Uterus (tissue), 2 donors: Measurements from ENCODE around the gene CSDE1.
"Not testable (repeated sequence)": the region's sequence is repeated elsewhere in the genome, so short reads cannot be mapped to it uniquely, and the experiment has no call there.

ENCODE experiments used
- CTCF ChIP-seq, 4 experiments: fragments of 200-600 bp in 2 of 4; fragments of 450-650 bp in 2 of 4; sonication (generic) in 2 of 4; IDR thresholded peaks; one replicate each; pipeline ENCODE4 v1.5.1; 2016 to 2019; ENCODE audit warnings: antibody characterized with exemption in 4 of 4, mild to moderate bottlenecking in 2 of 4, moderate library complexity in 1 of 4
- POLR2A ChIP-seq, 2 donors: fragments of 450-650 bp; IDR thresholded peaks; one replicate each; pipeline ENCODE4 v1.6.1; 2016; ENCODE audit warnings: antibody characterized with exemption in 2 of 2, mild to moderate bottlenecking in 1 of 2, moderate library complexity in 1 of 2

DNA sequence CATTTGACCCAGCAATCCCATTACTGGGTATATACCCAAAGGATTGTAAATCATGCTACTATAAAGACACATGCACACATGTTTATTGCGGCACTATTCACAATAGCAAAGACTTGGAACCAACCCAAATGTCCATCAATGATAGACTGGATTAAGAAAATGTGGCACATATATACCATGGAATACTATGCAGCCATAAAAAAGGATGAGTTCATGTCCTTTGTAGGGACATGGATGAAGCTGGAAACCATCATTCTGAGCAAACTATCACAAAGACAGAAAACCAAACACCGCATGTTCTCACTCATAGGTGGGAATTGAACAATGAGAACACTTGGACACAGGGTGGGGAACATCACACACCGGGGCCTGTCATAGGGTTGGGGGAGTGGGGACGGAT lies 18.9 kb upstream of the CSDE1 start:
- not testable (repeated sequence) for TF ChIP-seq POLR2A, CTCF (IDR thresholded peaks at IDR 0.05)
